Measurements from ENCODE around the gene CACNA1S.
A peak's percentile ranks its signal among the peaks of the same experiment; 100 is the strongest.

The CACNA1S gene

DNA sequence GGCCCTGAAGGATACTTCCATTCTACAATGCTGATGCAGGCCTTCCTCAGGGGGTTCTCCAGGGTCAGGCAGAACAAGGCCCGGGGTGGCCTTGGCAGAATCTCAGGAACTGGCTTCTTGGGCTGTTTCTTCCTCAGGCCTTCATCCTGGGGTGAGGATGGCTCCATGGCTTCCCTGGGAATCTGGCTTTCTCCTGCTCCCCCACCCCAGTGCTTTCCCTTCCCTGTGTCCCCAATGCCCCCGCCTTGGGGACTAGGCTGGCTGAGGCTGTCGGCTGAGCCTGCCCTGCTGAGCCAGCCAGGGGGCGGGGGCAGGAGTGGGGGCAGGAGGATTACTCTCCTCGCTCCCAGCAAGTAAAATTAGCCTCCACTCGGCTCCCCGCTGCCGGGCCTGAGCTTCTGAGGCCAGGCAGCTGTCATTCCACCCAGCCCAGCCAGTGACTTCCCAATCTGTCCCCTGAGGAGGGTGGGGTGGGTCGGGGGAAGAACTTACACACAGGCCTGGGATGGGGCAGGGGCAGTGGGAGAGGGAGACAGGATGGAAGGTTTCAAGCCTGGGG is at the start of gene CACNA1S:
Gene CACNA1S (minus strand): TSS at position 254 of the 559 bp plus-strand sequence. CDS start 87 bp downstream, at position 167.
- DNase-seq: no peak

DNA sequence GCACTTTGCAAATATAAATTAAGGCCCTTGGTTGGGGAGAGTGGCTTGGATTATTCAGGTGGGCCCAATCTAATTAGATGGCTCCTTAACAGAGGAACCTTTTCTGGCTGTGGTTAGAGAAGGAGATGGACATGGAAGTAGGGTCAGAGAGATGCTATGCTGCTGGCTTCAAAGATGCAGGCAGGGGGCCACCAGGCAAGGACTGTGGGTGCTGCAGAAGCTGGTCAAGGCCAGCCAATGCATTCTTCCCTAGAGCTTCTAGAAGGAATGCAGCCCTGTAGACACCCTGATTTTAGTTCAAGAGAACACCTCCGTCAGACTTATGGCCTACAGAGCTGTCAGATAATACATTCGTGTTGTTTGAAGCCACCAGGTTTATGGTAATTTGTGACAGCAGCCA is 45.7 kb upstream of the CACNA1S start:
- DNase-seq: no peak

DNA sequence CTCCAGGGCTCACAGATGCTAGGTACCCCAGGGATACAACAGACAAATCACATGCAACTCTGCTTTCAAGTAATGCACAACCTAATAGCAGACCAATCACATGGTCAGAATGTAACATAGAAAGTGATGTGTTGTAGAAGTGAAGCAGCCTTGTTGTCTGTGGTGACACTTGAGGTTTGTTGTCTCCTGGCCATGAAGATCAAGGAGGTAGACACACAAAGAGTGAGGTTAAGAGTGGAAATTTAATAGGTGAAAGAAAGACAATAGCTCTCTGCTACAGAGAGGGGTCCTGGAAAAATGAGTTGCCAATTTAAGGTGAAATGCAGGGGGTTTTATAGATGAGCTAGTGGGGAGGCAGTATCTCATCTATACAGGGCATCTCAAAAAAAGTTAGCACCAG is 44.6 kb upstream of the CACNA1S start:
- DNase-seq: no peak

DNA sequence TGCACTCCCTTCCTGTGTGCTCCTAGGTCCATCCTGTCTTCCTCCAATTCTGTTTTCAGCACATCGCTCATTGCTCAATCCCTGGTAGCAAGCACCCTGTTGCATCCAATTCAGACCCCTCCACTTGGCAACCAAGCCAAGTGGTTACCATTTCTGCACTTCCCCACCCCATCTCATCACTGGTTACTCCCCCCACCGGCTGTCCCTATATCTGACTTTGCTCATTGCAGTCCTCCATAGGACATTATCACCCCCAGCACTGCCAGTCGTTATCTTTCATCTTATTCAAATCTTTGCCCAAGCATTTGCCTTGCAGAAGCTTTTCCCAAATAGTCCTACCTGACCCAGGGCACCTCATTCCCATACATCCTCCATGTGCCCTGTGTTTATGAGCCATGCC is 44.1 kb upstream of the CACNA1S start:
- no peak for DNase-seq

DNA sequence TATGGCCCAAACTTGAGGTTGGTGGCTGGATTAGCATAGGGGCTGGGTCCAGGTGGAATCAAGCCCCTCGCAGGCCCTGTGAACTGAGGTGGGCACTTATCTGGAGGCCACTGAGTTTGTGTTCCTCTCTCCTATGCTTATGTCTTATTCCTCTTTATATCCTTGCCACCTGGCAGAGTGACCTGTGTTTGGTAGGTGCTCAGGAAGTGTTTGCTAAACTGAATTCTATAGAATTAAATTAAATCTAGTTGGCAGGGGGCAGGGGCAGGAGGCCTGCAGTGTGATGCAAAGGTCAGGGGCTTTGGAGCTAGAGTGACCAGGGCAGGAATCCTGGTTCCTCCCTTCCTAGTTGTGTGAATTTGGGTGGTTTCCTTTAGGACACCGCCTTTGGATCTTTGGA is 43.1 kb upstream of the CACNA1S start:
- no peak for DNase-seq

DNA sequence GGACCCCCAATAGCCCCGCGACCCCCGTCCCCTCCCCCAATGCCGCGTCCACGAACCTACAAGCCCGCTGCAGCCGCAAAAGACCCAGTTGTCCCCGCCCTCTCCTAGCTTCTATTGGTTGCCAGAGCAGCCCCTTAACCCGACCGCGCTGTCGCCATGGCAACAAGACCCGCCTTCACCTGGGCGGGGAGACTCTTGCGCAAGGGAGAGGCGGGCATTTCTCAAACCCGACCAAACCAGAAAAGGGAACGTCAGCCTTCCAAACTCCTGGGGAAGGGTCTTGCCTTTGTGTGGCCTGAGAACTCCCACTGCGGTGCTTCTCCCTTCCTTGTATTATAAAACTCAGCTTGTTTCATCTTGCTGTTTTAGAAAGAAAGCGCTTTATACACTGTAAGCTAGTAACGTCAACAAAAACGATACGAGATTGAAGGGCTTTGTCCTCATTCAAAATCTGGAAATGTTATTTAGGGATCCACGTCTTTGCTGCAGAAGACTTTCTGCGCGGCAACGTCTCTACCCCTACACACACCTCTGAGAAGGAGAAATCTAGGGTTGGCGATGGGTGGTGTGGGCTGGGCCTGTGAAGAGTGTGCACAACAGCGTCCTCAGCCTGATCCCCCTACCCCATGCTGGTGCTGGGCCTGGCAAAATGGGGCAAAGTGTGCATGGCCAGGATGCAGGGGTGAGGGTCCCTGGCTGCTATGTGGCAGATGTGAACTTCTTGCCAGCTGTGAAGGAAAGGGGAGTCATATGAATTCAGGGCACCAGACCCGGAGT is 42.4 kb upstream of the CACNA1S start, which contains the start of gene TMEM9:
Gene TMEM9 (minus strand): TSS at position 86 of the 777 bp plus-strand sequence. CDS start 551 bp downstream, outside the sequence.
- peak; percentile 99 for DNase-seq

DNA sequence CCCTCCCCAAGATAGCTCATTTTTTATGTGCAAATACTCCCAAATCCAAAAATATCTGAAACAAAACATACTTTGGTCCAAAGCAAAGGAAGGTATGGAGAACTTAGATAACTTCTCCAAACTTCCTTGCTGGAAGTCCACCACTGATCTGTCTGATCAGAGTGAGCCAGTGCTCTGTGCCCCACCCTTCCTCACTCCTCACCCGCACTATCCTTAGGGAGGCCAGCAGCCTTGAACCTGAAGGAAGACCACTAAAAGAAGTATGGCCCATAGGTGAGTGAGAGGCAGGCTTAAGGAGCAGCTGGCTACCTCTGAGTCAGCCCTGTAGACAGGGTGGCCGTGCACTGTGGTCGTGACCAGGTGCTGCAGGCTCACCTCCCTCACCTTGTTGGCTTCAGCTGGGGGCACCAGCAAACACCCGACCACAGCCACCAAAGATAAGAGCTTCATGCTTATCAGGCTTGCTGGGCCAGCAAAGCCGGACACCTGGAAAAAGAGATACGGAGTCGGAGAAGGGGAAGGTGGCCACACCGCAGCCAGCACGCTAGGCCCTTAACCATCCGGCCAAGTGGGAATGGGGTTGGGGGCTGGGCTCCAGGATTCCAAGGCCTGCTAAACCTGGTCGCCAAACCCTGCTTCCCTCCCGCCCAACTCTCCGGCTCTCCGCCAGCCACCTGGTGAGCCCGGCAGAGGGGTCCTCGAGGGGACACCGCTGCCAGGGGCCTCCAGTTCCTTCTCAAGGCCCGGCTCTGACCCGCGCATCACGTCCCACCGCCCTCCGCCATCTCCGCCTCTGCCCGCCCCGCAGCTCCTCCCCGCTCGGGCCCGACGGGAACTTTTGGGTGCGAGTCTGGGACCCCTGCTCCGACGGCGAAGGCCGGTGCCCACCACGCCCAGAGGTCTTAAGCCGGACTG is 41.5 kb upstream of the CACNA1S start:
- no peak for DNase-seq

DNA sequence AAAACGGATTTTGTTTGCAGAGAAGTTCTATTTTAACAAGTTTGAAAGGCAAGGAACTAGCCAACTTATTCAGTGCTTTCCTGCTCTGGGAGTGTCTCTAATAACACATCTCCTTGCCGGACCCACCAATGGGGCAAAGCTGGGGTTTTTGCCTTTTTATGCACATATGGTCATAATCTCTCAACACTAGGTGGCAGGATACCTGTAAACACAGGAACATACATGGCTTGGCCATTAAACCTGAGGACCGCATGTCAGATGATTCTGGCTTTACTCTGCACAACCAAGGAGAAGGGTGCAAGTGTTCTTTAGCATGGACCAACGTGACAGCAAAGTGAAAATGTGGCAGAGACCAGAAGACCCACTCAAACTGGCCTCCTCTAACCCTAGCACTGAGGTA is 37.2 kb upstream of the CACNA1S start:
- DNase-seq: no peak

DNA sequence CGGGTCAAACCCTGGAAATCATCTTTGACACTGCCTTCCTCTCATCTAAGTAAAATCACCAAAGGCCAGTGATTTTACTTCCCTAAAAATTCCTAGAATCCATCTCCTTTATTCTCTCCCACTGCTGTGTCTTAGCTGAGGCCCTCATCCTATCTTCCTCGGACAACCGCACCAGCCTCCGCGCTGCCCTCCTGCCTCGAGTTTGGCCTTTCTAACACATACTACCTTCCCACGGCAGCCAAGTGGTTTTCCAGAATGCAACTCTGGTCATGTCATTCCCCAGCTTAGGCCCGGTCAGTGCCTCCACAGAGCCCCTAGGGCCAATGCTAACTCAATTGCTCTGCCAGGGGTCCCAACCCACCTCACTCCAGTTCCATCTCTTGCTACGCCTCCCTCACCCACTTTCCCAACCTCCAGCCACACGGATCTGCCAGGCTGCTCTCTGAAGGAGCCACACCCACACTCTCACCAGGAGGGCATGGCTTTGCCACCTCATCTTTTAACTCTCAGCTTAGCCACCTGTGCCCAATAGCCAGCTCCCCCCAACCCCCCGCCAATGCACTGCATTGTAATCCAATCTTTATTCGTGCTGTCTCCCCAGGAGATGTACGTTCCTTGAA is 35.3 kb upstream of the CACNA1S start:
- no peak for DNase-seq

DNA sequence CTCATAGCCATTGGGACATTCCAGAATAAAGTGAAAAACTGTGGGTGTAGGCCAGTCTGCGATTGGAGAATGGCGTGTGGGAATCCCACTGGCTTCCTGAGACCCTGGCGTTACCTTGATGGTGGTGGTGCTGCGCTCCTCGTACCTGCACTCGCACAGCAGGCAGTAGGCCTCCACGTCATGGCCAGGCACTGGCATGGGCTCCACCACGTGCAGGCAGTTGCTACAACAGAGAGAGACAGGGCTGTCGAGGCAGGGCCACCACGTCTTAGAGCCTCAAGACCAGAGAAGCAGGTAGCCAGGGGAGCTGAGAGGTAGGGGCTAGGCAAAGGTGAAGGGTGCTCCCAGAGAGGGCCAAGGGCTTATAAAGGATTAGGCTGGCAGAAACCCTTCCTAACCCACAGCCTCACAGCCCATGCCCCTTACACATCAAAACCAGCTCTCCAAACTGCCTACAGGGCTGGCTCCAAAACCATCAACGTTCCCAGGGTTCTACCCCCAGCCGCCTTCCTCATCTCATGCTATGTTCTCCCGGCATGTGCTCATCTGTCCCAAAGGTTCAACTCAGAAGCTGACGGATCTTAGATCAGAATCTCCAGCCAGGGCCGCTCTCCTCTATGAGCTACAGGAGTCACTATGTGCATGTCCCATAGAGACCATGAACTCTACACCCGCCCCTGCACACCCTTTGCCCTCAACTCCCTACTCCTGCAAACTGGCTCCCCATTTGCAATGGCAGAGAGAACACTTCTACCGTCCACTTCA is 34.6 kb upstream of the CACNA1S start:
- DNase-seq: no peak

DNA sequence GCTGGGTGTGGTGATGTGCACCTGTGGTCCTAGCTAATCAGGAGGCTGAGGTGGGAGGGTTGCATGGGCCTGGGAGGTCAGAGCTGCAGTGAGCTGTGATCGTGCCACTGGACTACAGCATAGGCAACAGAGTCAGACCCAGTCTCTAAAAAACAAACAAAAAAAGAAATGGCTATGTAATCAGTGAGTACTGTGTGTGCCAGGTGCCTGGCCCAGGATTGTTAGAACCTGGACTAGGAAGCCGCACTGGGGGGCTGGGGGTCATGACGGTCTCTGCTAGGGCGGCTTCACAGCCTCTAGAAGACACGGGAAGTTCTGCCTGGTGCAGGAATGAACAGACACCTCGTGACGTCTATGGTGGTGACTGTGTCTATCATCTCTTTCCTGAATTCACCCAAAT is 33.6 kb upstream of the CACNA1S start:
- no peak for DNase-seq

DNA sequence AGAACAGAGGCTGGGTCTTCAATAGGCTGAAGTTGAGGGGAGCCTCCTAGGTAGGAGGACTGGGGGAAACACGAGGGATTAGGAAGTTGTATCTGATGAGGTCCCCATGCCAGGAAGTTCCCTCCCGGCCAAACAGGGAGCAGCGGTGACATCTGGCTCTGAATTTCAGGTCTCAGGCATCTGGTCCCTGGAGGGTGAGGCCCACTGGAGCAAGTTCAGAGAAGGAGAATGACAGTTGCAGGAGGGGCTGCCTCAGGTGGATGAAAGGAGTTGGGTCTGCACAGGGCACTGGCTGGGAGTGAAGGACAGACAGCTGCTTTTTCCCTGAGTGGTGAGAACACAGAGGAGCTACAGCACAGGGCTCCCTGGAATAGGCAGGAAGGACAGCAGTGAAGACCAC is 32.9 kb upstream of the CACNA1S start:
- no peak for DNase-seq

DNA sequence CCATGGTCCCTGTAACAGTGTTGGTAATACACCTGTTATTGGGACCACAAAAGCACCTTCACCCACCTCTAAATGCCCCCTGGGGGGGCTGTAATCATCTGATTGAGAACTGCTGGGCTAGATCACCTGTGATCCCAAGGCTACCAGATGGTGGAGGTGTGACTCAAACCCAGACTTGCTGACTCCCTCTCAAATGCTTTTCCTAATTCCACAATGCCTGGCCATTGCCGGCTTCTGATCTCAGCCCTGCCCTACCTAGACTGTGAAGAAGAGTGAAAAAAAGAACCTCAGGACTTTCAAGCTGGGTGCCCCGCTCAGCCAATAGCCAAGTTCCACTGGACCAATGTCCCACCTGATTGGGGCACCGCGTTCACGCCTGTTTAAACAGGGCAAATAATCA is 32.5 kb upstream of the CACNA1S start:
- DNase-seq: no peak

DNA sequence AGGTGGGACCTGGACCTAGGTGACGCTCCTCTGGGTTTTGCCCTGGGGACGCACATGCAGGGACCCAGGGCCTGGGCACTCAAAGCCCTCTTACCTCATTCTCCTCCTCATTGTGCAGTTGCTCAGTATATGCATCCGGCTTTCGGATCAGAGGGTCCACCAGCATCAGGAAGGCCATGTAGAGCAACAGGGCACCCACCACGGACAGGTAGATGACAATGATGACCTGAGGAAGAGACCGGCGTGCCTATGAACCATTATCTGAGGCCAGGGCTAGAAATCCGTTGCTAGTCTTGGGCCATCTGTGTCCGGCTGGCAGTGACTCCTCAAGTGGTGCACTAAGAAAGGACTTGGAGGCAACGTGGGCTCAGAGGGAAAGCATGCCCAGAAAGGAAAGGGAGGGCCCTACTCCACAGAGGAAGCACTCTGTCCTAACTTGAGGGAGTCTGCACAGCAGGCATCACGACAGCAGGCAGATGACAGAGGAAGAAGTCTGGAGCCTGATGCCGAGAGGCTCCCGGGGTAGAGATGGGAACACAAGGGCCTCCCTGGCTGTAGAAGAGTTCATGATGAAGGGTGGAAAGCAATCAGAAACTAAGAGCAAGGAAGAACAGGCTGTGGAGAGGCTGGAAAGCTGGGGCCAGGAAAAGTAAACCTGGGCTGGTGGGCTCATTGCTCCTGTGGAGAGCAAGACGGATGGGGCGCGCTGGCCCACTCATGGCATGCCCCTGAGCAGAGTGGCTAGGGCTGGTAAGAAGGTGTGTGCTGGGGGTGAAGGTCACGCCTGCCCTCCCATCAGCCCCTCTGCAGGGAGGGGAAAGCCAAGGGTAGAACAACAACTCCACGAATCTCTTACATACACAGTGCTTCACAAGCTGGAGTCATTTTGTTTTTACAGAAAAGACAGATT is 31.8 kb upstream of the CACNA1S start:
- DNase-seq: no peak

DNA sequence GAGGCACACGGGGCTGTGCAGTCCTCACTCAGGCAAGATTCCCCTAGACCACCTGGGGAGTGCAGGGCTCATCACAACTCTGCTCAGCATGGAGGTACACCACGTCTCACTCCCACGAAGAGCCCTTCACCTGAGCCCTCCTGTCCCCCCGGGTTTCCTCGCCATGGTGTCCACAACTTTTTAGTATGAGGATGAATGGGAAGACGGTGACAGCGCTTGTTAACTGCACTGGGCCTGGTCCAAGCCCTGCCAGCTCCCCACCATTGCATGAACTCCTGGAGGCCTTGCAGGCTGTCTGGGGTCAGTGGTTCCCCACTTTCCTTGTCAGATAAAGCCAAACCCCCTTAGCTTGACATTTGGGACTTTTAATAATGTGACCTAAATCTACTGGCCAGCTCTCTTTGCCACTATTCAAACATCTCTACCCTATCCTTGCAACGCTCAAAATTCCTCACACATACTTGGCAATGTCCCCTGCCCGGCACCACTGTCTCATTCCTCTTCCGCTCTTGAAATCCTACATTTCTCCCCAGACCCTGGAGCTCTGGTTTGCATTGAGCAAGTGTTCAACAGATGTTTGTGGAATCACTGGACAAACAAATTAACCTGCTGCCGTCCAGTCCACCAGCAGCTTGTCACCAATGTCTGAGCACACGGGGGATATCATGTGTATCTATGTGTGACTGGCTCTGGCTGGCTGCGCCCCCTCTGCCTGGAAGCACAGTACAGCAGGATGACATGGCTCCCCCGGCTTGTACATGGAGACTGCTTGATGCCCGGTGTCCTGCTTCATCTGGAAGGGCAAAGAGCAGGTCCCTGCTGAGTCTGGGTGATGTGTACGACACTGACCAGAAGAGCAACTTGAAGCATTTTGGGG is 30.9 kb upstream of the CACNA1S start:
- DNase-seq: no peak

DNA sequence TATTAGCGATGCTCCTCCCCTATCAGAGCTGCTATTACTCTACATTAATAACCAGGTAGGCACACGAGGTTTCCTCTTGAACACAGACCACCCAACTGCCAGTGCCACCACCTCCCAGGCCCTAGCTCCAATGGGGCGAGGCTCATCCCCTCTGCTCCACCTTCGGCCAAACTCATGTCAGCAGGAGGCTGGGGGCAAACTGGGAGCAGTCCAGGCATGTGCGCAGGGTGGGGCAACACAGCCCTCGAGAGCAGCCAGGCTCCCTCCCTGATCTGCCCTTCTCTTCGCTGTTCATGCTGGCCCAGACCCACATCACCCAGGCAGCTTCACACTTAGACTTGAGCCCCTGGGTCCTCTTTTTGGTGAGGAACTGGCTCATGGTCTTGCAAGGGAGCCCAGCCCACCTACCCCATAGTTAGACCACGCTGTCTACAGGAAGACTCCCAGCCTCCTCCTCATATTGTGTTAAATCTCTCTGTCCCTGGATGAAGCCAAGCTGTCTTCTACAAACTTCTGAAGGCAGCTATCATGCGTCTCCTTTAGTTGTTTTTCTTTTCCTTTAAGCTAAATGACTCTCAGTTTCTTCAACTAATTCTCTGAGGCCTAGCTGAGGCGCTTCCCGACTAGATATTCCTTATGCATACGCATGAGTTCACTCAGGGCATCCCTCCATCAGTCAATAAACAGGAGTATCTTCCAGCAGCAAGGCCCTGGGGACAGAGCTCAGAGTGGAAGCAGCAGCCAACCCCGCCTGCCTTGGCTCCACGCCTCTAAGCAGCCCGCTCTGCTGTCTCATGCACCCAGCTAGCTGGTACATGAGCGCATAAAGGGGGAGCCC is 30.0 kb upstream of the CACNA1S start:
- no peak for DNase-seq

DNA sequence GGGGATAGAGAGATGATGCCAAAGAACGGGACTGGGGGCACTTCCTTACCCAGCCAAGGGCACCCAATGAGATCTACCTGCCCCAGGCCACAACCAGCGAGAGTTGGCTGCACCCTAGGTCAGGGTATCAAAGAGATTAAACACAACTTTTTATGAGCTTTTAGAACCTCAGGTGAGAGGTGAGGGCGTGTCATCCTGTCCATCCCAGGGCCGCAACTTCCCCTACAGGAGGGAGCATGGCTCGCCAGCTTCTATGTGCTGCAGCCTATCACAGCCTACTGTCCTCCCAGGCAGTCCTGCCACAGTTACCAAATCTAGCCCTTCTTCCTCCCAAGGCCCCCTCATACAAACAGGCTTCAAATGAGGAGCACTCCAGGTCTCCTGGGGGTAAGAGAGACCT is 29.2 kb upstream of the CACNA1S start:
- DNase-seq: no peak

DNA sequence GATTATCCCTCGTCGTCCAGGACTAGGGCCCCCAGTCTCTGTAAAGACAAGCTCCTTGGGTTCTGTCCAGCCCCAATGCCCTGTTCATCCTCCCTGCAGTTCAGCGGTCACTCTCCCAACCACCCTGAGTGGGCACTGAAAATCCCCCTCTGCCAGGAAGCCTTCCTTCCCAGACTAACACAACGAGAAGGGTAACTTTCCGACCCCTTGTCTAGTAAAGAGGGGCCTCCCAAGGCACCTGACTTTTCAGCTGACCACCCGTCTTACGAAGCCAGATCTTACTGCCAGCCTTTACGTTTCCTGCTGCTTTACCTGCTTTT is 28.7 kb upstream of the CACNA1S start:
- no peak for DNase-seq

DNA sequence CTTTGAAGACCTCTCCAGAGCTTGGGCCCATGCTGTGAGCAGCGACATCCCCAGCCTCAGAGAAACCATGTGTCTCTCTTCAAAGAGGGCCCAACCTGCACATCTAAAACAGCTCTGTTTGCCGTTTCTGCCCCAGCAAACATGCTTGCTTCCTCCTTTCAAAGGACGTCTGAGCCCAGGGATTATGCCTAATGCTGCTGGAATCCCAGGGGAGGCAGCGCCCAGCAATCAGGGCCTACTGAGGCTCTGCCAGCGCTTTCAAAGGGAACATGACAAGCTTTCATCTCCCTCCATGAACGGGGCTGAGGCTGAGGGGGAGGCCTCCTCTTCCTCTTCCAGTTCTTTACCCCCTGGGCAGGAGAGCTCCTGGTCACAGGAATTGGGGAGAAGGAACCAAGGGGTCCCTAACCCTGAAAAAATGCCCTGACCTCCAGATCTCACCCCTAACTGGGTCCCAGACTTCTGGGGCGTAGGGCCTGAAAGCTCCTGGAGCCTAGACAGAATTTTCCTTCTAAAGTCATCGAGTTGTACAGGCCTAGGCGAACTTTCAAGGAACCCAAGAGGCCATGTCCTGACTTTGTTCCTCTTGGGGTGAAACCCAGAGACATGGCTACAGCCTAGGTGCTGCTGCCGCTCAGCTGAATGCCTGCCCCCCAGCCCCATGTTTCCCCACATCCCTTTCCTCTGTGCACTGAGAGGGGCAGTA is 28.2 kb upstream of the CACNA1S start:
- DNase-seq: no peak

Data from stimulated activated CD4-positive, alpha-beta T cell treated with anti-CD3 and anti-CD28 coated beads, Interleukin-12 subunit alpha, Interleukin-12 subunit beta, amount 100 ng/mL, for 4 hours (primary cell).